Colon (tissue), 2 donors: ENCODE measurements around the gene ABCC10.
"Not testable (repeated sequence)": the region's sequence is repeated elsewhere in the genome, so short reads cannot be mapped to it uniquely, and the experiment has no call there.

Experiments used
- FAIRE-seq: peaks from 2 replicates; lab custom pipeline; 2012; peaks lifted over from hg19 to GRCh38; lab: Jason Lieb, UNC
- donor health status: control.
- donor health status: control.

Gene ABCC10

DNA sequence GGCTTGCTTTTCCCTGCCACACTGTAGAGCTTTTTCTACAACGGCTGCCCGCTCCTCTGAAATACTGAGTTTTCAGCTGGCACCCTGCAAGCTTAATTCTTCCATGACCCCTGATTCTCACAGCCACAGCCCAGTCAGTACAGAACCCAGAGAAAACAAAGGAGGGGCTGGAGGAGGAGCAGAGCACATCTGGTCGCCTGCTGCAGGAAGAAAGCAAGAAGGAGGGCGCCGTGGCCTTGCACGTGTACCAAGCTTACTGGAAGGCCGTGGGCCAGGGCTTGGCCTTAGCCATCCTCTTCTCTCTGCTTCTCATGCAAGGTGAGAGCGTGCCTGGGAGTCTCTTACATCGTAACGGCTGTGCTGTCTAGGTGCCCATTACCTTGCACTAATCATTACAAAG, 16.7 kb downstream of the ABCC10 start:
- FAIRE-seq = no peak

DNA sequence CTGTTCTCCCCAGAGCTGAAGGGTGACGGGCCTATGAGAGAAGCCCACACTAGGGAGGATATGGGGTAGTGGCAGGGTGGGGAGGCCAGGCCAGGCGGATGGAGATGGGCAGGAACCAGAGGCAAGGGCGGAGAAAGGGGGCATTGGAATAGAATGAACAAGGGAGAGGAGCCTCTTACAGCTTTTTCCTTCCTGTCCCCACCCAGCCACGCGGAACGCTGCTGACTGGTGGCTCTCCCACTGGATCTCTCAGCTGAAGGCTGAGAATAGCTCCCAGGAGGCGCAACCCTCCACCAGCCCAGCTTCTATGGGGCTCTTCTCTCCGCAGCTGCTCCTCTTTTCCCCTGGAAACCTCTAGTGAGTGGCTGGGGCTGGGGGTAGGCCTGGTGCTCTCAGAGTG, 17.2 kb downstream of the ABCC10 start:
- no peak for FAIRE-seq

DNA sequence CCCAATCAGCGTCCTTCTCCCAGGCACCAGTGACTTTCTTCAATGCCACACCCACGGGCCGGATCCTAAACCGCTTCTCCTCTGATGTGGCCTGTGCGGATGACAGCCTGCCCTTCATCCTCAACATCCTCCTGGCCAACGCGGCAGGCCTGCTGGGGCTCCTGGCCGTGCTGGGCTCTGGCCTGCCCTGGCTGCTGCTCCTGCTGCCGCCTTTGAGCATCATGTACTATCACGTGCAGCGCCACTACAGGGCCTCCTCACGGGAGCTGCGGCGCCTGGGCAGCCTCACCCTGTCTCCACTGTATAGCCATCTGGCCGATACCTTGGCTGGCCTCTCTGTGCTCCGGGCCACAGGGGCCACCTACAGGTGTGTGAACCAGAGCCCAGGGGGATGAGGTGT, 18.2 kb downstream of the ABCC10 start:
- FAIRE-seq = no peak

DNA sequence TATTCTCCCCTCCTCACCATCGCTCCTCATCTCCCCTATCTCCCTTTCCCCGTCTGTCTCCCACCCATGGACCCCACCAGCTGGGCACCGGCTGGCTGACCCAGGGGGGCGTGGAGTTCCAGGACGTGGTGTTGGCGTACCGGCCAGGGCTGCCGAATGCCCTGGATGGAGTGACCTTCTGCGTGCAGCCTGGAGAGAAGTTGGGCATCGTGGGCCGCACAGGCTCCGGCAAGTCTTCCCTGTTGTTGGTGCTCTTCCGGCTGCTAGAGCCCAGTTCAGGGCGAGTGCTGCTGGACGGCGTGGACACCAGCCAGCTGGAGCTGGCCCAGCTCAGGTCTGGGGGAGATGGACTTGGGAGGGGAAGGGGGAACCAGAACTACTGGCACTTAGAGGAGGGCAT, 20.3 kb downstream of the ABCC10 start:
- FAIRE-seq = no peak

DNA sequence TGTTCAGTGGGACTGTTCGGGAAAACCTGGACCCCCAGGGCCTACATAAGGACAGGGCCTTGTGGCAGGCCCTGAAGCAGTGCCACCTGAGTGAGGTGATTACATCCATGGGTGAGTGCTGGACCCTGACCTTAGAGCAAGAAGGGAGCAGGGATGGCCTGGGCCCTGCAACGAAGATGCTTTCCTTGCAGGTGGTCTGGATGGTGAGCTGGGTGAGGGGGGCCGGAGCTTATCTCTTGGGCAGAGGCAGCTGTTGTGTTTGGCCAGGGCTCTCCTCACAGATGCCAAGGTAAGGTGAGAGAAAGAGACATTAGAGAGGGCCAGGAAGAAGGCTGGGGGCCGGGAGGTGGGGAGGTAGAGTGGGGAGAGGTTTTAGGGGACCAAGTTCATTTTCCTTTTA, 21.6 kb downstream of the ABCC10 start:
- FAIRE-seq = no peak

DNA sequence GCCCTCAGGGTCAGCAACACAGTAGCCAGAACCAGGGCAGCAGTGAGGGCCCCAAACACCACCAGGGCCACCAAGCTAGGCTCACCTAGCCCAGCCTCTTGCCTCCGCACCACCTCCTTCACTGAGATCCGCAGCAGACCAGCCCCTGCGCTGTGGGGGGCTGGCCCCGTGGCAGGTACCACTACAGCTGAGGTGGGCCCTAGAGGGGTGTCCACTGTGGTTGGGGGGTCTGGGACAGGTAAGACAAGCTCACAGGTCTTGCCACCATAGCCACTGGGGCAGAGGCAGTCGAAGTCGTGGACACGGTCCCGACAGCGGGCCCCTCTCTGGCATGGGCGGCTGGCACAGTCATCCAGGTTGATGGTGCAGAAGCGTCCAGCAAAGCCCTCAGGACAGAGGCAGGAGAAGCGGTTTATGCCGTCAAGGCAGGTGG, 23.4 kb downstream of the ABCC10 start:
- FAIRE-seq = no peak

DNA sequence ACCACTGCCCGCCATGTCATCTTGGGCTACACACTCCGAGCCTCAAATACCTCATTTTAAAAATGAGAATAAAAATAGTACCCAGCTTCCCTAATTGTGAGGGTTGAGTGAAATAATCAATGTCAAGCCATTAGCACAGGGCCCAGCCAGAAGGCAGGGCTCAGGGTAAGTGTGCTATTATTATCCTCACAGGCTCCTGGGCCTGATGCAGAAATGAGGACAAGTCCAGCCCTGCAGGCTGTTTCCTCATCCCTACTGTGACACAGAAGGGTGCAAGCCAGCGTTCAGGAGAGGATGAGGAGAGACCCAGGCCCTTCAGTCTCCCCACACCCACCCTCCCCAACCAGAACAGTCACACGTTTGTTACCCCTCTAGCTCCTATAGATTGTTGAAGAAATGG, 24.0 kb downstream of the ABCC10 start:
- FAIRE-seq = no peak

DNA sequence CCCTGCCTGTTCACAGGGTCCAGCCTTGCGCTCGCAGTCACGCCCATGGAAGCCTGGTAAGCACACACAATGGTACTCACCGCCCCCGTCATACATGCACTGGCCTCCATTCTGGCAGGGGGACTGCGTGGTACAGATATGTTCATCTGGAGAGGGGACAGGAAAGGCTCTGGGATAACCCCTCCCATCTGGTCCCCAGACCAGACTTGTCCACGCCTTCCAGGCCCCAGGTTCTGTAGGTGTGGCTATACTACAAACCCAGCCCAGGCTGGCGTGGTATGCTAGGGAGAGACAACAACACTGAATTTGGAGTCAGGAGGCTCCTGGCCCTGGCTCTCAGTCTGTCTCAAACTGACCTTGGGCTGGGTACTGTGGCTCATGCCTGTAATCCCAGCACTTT, 24.6 kb downstream of the ABCC10 start:
- FAIRE-seq = no peak

DNA sequence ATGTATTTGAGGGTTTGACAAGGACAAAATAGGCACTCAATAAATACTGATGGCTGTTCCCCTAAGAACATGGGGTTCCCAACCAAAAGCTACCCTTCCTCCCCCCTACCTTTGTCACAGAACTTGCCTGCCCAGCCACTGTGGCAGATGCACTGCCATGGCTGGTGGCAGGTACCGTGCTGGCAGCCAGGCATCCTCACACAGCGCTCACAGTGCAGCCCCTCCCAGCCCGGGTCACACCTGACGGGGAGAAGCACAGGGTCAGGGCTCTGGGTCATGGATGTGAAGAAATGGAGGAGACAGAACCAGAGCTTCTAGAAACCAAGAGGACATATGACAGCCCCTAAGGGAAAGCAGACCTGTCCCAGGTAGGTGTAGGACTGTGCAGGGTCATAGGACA, 25.6 kb downstream of the ABCC10 start:
- FAIRE-seq = no peak

DNA sequence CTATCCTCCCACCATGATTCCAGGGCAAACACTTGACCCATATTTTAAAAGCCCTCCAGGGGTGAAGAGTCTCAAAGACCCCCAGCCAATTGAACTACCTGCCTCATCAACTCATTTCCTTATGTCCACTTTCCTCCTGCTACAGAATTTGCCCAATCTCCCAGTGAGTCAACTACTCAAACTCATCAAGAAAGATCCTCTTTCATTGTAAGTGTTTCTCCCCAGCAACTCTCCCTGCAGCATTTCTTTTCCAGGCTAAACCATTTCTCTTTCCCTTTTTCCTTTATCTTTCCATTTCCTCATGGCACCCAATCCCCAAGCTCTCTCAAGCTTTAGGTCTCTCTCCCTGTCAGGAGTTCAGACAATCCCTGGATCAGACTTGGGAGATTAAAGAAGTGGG, 26.5 kb downstream of the ABCC10 start:
- no peak for FAIRE-seq

DNA sequence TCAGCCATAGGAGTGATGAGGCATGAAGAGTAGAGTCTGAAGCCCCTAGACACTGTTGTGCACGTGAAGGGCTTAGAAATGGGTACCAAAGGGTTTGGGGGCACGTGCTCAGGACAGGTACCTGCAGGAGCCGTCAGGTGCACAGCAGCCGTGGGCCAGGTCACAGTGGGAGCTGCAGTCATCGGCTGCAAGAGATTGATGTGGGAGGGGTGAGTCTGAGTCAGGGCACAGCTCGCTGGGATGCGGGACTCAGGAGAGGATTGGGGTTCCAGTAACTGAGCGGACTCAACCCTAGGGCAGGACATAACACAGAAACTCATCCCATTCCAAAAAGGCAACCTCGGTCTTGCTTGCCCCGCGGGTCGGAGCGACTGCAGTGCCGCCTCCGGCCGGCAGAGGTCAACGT, 27.0 kb downstream of the ABCC10 start:
- FAIRE-seq = no peak

DNA sequence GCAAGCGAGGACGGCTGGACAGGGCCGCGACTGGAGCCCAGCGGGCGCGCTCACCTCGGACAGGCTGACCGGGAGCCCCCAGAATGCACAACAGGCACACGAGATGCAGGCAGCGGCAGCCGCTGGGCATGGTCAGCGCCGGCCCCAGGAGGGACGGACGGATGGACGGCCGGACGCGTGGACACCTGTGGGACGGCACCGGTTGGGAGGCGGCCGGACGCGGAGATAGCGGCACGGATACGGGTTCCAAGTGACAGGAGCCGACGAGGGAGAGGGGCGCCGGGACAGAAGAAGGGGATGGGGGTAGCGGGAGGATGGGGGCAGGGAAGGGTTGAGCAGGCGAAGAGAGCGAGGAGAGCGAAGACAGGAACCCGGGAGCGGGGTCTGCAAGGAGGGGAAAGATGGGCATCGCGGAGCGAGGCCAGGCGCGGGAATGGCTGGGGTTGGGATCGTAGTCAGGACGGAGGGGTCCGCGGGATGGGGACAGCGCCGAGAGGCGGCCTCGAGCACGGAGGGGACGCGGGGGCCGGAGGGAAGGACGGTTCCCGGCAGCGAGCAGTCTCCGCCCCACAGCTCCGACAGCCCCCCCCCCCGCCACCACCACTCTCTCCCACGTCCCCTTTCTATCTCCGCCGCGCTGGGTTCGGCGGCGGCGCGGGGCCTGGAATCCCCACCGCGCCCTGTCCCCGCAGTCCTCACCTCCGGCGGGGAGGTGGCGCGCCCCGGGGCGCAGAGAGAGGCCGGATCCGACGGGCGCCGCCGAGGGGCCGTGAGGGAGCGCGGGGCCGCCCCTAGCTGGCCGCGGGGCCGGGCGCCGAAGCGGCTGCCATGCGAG, 27.6 kb downstream of the ABCC10 start:
- no peak for FAIRE-seq

DNA sequence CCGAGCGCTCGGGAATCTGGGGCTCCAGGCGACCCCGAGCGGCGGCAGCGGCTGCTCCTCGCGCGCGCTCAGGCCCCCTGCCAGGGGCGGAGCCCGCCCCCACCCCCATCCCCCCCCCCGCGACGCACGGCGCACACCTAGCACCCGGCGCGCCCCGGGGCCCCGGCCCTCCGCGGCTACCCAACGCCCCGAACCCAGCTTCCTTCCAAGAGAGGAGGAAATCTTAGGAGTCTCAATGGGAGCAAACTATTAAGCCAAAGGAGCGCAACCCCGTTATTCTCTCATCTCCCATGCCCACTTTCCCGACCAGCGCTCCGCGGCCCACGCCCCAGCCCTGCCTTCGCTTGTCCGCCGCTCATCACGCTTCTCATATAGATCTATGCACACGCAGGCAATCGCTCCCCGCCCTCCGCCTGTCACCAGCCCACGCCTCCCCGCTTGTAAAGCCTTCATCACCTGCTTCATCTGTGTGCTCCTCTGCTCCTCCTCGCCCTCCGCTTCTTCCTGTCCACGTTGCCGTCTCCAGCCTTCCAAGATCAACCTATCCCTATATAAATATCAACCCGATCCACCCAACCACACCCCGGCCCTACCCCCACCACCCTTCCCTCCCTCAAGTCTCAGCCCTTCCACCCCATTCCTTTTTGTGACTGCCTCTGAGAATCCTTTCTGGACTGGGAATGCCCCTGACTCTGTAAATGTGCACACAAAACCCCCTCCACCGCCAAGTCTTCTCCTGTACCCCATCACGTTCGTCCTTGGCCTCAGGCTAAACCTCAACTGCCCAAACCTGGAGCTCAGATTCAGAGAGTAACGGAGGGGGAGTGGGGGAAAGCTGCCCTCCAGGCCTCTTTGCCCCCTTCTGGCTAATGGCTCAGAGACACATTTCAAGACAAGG, 28.4 kb downstream of the ABCC10 start, which contains the start of gene DLK2:
Gene DLK2 (minus strand): TSS at position 18 of the 898 bp plus-strand sequence. CDS start 723 bp downstream, outside the sequence.
- FAIRE-seq = no peak

DNA sequence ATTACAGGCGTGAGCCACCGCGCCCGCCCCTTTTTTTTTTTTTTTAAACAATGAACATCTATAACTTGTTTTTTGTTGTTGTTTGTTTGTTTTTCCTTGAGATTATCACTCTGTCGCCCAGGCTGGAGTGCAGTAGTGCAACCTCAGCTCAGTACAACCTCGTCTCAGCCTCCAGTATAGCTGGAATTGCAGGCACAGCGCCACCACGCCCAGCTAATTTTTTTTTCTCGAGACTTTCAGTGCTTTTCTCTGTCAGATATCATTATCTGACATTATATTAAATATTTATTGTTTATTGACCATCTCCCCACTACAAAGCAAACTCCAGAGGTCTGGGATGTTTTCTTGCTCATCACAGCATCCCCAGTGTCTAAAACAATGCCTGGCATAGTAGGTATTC, 30.3 kb downstream of the ABCC10 start:
- no peak for FAIRE-seq

DNA sequence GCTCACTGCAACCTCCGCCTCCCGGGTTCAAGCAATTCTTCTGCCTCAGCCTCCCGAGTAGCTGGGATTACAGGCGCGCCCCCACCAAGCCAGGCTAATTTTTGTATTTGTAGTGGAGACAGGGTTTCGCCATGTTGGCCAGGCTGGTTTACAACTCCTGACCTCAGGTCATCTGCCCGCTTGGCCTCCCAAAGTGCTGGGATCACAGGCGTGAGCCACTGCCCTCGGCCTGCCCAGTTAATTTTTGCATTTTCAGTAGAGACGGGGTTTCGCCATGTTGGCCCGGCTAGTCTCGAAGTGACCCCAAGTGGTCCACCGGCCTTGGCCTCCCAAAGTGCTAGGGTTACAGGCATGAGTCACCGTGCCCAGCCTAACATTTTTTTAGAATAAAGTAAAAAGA, 30.8 kb downstream of the ABCC10 start:
- FAIRE-seq = not testable (repeated sequence)

DNA sequence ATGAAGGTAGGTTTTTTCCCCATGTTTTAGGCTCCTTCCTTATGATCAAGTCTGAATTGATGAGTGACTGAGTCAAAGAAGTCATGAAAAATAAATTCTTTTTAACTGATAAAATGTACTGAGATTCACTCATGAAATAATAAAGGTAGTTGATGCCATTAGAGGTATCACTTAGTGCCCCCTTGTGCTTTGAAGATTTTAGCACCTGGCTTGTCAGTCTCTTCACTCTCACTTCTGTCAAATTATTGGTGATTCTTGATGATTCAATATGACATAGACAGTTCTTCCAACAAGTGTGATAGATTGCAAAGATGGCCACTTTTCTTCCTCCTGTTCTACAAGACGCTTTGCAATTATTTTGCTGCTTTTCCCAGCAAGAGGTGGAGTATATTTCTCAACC, 32.2 kb downstream of the ABCC10 start:
- FAIRE-seq = no peak

DNA sequence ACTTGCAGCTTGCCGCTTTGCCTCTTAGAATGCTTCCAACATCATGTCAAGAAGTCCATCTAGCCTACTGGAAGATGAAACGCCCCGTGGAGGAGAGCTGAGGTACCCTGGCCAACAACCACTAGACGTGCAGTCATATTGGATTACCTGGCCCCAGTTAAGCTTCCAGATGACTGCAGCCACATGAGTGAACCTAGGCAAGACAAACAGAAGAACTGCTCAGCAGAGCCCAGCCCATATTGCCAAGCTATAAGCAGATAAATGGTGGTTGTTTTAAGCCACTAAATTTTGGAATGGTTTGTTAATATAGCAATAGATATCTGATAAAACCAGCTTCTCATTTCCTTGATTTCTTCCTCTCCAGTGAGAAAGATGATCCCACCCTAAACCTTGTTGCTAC, 32.7 kb downstream of the ABCC10 start:
- FAIRE-seq = no peak

DNA sequence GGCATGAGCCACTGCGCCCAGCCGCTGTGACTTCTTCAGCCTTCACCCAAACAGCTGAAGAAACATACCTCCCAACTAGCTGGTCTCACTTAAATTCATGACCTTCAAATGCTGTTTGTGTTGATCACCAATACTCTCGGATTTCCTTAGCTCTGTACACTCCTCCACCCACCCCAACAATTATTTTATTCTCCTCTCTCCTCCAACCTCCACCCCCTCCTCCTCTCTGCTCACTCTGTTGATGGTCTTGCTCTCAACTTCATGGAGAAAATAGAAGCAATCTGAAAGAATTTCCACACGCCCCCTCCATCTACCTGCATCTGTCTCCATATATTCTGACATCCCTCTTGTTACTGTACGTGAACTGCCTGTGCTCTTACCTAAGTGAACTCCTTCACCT, 34.6 kb downstream of the ABCC10 start:
- FAIRE-seq = no peak

DNA sequence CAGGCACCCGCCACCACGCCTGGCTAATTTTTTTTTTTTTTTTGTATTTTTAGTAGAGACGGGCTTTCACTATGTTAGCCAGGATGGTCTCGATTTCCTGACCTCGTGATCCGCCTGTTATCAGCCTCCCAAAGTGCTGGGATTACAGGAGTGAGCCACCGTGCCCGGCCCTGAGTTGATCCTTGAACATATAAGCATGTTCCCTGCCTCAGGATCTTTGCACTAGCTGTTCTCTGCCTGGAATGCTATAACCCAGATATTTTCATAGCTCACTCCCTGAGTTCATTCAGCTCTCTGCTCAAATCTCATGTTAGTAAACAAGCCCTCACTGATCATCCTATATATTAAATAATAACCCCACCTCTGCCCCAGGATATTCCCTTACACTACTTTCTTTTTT, 37.0 kb downstream of the ABCC10 start:
- FAIRE-seq = no peak

DNA sequence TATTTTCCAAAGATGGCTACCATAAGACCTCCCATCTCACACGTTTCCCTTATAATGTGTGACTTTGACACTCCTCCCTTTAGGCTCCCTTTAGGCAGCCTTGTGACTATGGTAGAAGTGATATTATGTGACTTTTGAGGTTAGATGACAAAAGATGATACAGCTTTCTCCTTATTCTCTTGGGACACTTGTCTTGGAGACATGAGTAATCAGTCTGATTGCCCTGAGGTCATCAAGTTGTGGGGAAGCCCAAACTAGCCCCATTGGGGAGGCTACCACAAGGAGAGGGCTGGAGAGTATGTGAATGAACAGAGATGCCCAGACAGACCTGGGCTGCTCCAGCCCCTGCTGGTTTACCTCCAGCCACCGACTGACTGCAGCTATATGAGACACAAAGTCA, 38.6 kb downstream of the ABCC10 start:
- FAIRE-seq = no peak

DNA sequence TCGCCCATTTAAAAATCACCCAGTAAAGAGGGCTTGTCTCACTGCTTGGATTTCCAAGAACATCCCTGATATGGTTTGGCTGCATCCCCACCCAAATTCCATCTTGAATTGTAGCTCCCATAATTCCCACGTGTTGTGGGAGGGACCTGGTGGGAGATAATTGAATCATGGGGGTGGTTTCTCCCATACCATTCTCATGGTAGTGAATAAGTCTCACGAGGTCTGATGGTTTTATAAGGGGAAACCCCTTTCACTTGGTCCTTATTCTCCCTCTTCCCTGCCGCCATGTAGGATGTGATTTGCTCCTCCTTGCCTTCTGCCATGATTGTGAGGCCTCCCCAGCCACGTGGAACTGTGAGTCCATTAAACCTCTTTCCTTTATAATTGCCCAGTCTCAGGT, 39.9 kb downstream of the ABCC10 start:
- not testable (repeated sequence) for FAIRE-seq

DNA sequence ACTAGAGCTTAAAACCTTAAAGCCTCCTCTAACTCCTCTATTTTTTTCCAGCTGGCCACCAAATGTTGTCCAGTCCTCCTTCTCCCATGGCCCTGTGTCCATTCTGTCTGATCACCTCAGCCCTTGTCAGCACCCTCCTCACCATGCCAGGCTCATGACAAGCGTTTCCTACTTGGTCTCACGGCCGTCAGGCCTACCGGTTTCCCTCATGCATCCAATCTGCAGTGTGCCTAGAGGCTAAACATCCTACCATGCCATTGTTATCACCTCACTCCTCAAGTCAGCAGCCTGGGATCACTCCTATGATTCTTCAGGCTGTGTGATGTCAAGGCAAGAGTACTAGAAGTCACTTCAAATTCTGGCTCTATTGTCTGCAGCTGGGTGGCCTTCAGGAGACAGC, 40.4 kb downstream of the ABCC10 start:
- FAIRE-seq = no peak

DNA sequence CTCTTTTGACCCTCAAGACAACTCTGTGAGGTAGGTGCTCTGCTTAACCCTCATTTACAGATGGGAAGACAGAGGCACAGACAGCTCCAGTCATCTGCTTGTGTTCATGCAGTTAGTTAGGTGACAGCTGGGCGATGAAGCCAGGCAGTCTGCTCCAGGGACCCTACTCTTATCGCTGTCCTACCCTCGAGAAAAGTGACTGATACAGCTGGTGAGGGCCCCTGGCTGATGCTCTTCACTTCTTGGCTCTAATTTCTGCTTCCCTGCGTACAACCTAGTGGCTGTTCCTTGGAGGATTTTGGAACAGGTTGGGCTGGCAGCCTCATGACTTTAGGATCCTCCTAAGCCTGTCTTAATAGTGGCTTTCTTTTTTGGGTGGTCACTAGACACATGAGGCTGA, 40.9 kb downstream of the ABCC10 start:
- no peak for FAIRE-seq
